T-cell (primary cell): ENCODE data around the gene TTC9B. TPM values are rescaled to one million over a fixed set of nuclear protein-coding genes. Genes with fewer than 3 reads are reported as not detected.

Source experiments
- ATAC-seq, 4 experiments: fragments of 200-7000 bp in 3 of 4; fragments of 150-1000 bp in 1 of 4; cut with Tn5 transposase; replicated peaks in 1 of 4; 1 replicate in 3 of 4; 2 replicates in 1 of 4; pipeline ENCODE4 v1.10.0; 2021; ENCODE audit warnings: moderate library complexity in 3 of 4, mild to moderate bottlenecking in 2 of 4, moderate number of reproducible peaks in 1 of 4
- CTCF ChIA-PET, 2 donors: fragments of 300-600 bp; sonication (Branson Sonifier 250); formaldehyde crosslinking; loops; one replicate each; lab custom pipeline; 2022; ENCODE audit warnings: antibody characterized with exemption in 2 of 2; lab: Charles Lee
- POLR2A ChIA-PET, 2 donors: fragments of 300-600 bp; sonication (Branson Sonifier 250); formaldehyde crosslinking; loops; one replicate each; lab custom pipeline; 2022; ENCODE audit warnings: antibody characterized with exemption in 2 of 2; lab: Charles Lee
- DNase-seq, 35 experiments: peaks; one replicate each; pipeline versions ENCODE4 v3.0.0 to v3.0.0-alpha.2; 2013 to 2023
- H3K27ac ChIP-seq: one replicate; pipeline ENCODE4 v1.5.1; 2013; ENCODE audit warnings: low read length
- H3K27me3 ChIP-seq, 2 experiments: replicated peaks in 1 of 2; 1 replicate in 1 of 2; 2 replicates in 1 of 2; pipeline versions ENCODE4 v1.6.1 to v1.7.0; 2013; ENCODE audit warnings: low read length in 1 of 2, mixed read lengths in 1 of 2; ENCODE audit not compliant: control insufficient read depth in 2 of 2, insufficient read depth in 2 of 2; ENCODE audit errors: extremely low read depth in 1 of 2
- H3K36me3 ChIP-seq, 2 donors: 1 replicate in 1 of 2; 2 replicates in 1 of 2; pipeline versions ENCODE4 v1.6.1 to v1.7.0; 2013; ENCODE audit warnings: low read length in 1 of 2; ENCODE audit not compliant: control insufficient read depth in 2 of 2, insufficient read depth in 1 of 2; ENCODE audit errors: extremely low read depth in 1 of 2
- H3K4me1 ChIP-seq, 2 experiments: 1 replicate in 1 of 2; 2 replicates in 1 of 2; pipeline versions ENCODE4 v1.6.1 to v1.7.0; 2013; ENCODE audit warnings: low read length in 2 of 2, mixed read lengths in 1 of 2; ENCODE audit not compliant: insufficient read depth in 2 of 2, control insufficient read depth in 1 of 2; ENCODE audit errors: extremely low read depth in 1 of 2
- H3K4me3 ChIP-seq, 2 donors: 1 replicate in 1 of 2; 2 replicates in 1 of 2; pipeline versions ENCODE4 v1.5.1 to v1.7.0; 2013; ENCODE audit warnings: mild to moderate bottlenecking in 2 of 2, low read length in 1 of 2, moderate library complexity in 1 of 2; ENCODE audit not compliant: control insufficient read depth in 1 of 2; ENCODE audit errors: extremely low read depth in 1 of 2
- H3K9me3 ChIP-seq: 2 replicates; pipeline ENCODE4 v1.7.0; 2013
- H3K27ac Mint-ChIP-seq, 2 donors: one replicate each; pipeline ENCODE4 v1.8.0; 2020 to 2021; ENCODE audit warnings: mild to moderate bottlenecking in 2 of 2, mixed read lengths in 2 of 2
- H3K27me3 Mint-ChIP-seq, 2 donors: one replicate each; pipeline ENCODE4 v1.8.0; 2021 to 2022; ENCODE audit warnings: mixed read lengths in 2 of 2
- H3K36me3 Mint-ChIP-seq: one replicate; pipeline ENCODE4 v1.8.0; 2021; ENCODE audit warnings: mixed read lengths
- H3K4me1 Mint-ChIP-seq, 3 donors: one replicate each; pipeline ENCODE4 v1.8.0; 2020 to 2022; ENCODE audit warnings: mixed read lengths in 3 of 3, mild to moderate bottlenecking in 1 of 3
- H3K4me3 Mint-ChIP-seq, 3 donors: one replicate each; pipeline ENCODE4 v1.8.0; 2020 to 2022; ENCODE audit warnings: mild to moderate bottlenecking in 3 of 3, mixed read lengths in 3 of 3, moderate library complexity in 3 of 3
- H3K9me3 Mint-ChIP-seq, 3 donors: one replicate each; pipeline ENCODE4 v1.8.0; 2020 to 2022; ENCODE audit warnings: mixed read lengths in 3 of 3
- WGBS: methylation state at CpG from one replicate; pipeline ENCODE4 v1.1.5; 2013; ENCODE audit warnings: missing lambda C conversion rate; ENCODE audit not compliant: insufficient coverage; 5-methylcytosine and 5-hydroxymethylcytosine counted together
- total RNA-seq, 35 experiments: library from RNA in 6 of 35; stranded (reverse) in 6 of 35; fragments of 120-200 nt in 1 of 35; gene quantifications; one replicate each; pipeline versions ENCODE4 v1.2.1 to v1.2.4 and lab custom pipeline; 2013 to 2026

Gene TTC9B
- total RNA-seq, 5 donors from 2014 or later (not counting 1 experiment from before 2014, with no cell fraction given), result not detected

- H3K27me3 Mint-ChIP-seq, result no peaks in the 10 kb centered on the region
- WGBS, result under 1% methylated on average over 99 of the region's 116 CpGs
- ChIA-PET CTCF (interaction anchor here in 1 of 2 donors (0.6 kb wide), 1 partner anchor 1188 kb away, joined by 7 read pairs; no protein-coding TSS in a partner anchor), POLR2A (interaction anchor here (0.6 to 0.7 kb wide), 2 partner anchors 20 to 95 kb away, joined by 3 to 5 read pairs; no protein-coding TSS in a partner anchor)
- H3K36me3 Mint-ChIP-seq, result no peaks in the 10 kb centered on the region
- peak within 1 kb of the TSS; percentile 88 for H3K27ac ChIP-seq
- peak within 1 kb of the TSS; percentile 81 to 91 (median 84) for H3K4me3 Mint-ChIP-seq
- no peaks in the 10 kb centered on the region for H3K27me3 ChIP-seq
- H3K4me3 ChIP-seq, result peak within 1 kb of the TSS; percentile 90 to 97
- no peaks in the 10 kb centered on the region for H3K9me3 Mint-ChIP-seq
- ATAC-seq (peak; percentile 90 to 94 (median 92)), DNase-seq (peak; percentile 44 to 82 (median 65))
- peaks cover 31 to 36% (median 31%) of the 10 kb centered on the region in 3 donors for H3K4me1 Mint-ChIP-seq
- H3K36me3 ChIP-seq, result no peaks in the 10 kb centered on the region
- H3K9me3 ChIP-seq, result no peaks in the 10 kb centered on the region
- peak within 1 kb of the TSS; percentile 86 to 89 for H3K27ac Mint-ChIP-seq
- peaks cover 5 to 22% of the 10 kb centered on the region in 2 experiments for H3K4me1 ChIP-seq
Observed at GRCh38 chr19:40190891-40191835, 27.0 kb downstream of the TTC9B start, which contains the start of gene MAP3K10. Gene MAP3K10 (plus strand): TSS chr19:40191426. CDS start chr19:40192032, 606 bp downstream.

GRCh38 chr19:40184273-40184672 lies 33.9 kb downstream of the TTC9B start:
- POLR2A ChIA-PET, result no interaction called here
- CTCF ChIA-PET, result no interaction called here
- no peak overlapping the region for H3K4me3 Mint-ChIP-seq

GRCh38 chr19:40178756-40179155 lies 39.4 kb downstream of the TTC9B start:
- ATAC-seq (no peak), DNase-seq (no peak)
- H3K9me3 Mint-ChIP-seq, result no peaks in the 10 kb centered on the region
- peaks cover 0 to 16% of the 10 kb centered on the region in 2 donors for H3K27me3 Mint-ChIP-seq
- no peaks in the 10 kb centered on the region for H3K4me1 Mint-ChIP-seq
- Histone ChIP-seq H3K27ac (no peak overlapping the region), H3K9me3 (no peaks in the 10 kb centered on the region), H3K36me3 (no peaks in the 10 kb centered on the region), H3K27me3 (peaks cover 2 to 10% of the 10 kb centered on the region in 2 experiments), H3K4me1 (no peaks in the 10 kb centered on the region), H3K4me3 (no peak overlapping the region)
- H3K27ac Mint-ChIP-seq, result no peak overlapping the region
- ChIA-PET POLR2A (no interaction called here), CTCF (interaction anchor here in 1 of 2 donors (0.6 to 0.7 kb wide), 2 partner anchors 39 to 45 kb away, joined by 3 to 5 read pairs; no protein-coding TSS in a partner anchor)
- 95% methylated on average over 3 of the region's 4 CpGs for WGBS
- no peaks in the 10 kb centered on the region for H3K36me3 Mint-ChIP-seq
- H3K4me3 Mint-ChIP-seq, result no peak overlapping the region

More at GRCh38 chr19:40184273-40184672, 33.9 kb downstream of the TTC9B start:
- DNase-seq (no peak), ATAC-seq (no peak)
- no peaks in the 10 kb centered on the region for H3K9me3 ChIP-seq
- no peaks in the 10 kb centered on the region for H3K4me1 ChIP-seq
- peaks cover 2 to 9% of the 10 kb centered on the region in 2 experiments for H3K27me3 ChIP-seq
- no peak overlapping the region for H3K27ac Mint-ChIP-seq
- H3K36me3 Mint-ChIP-seq, result no peaks in the 10 kb centered on the region
- H3K27me3 Mint-ChIP-seq, result peaks cover 0 to 10% of the 10 kb centered on the region in 2 donors
- no peaks in the 10 kb centered on the region for H3K36me3 ChIP-seq
- no CpG with 5 or more reads among the region's 1 CpG for WGBS
- no peaks in the 10 kb centered on the region for H3K9me3 Mint-ChIP-seq
- H3K4me1 Mint-ChIP-seq, result no peaks in the 10 kb centered on the region
- no peak overlapping the region for H3K4me3 ChIP-seq
- H3K27ac ChIP-seq, result no peak overlapping the region

- H3K9me3 Mint-ChIP-seq, result no peaks in the 10 kb centered on the region
Observed at GRCh38 chr19:40177286-40178070, 40.7 kb downstream of the TTC9B start.

GRCh38 chr19:40175820-40176219 lies 42.4 kb downstream of the TTC9B start:
- Histone ChIP-seq H3K27ac (no peak overlapping the region), H3K9me3 (no peaks in the 10 kb centered on the region), H3K4me3 (no peak overlapping the region), H3K4me1 (no peaks in the 10 kb centered on the region), H3K27me3 (peaks cover 2 to 9% of the 10 kb centered on the region in 2 experiments), H3K36me3 (no peaks in the 10 kb centered on the region)
- Mint-ChIP-seq H3K36me3 (no peaks in the 10 kb centered on the region), H3K4me3 (no peak overlapping the region), H3K27ac (no peak overlapping the region), H3K9me3 (no peaks in the 10 kb centered on the region), H3K4me1 (no peaks in the 10 kb centered on the region), H3K27me3 (peaks cover 0 to 16% of the 10 kb centered on the region in 2 donors)
- ChIA-PET CTCF (no interaction called here), POLR2A (no interaction called here)
- ATAC-seq, result no peak
- 100% methylated on average over 1 of the region's 5 CpGs for WGBS
- DNase-seq, result no peak

More at GRCh38 chr19:40177286-40178070, 40.7 kb downstream of the TTC9B start:
- 94% methylated on average over 3 of the region's 5 CpGs for WGBS
- Mint-ChIP-seq H3K27ac (no peak overlapping the region), H3K4me3 (no peak overlapping the region), H3K36me3 (no peaks in the 10 kb centered on the region), H3K27me3 (peaks cover 0 to 16% of the 10 kb centered on the region in 2 donors), H3K4me1 (no peaks in the 10 kb centered on the region)
- H3K27ac ChIP-seq, result no peak overlapping the region
- no peak for ATAC-seq
- DNase-seq, result no peak
- POLR2A ChIA-PET, result no interaction called here
- H3K27me3 ChIP-seq, result peaks cover 2 to 10% of the 10 kb centered on the region in 2 experiments
- H3K4me1 ChIP-seq, result no peaks in the 10 kb centered on the region
- H3K36me3 ChIP-seq, result no peaks in the 10 kb centered on the region
- H3K4me3 ChIP-seq, result no peak overlapping the region
- CTCF ChIA-PET, result no interaction called here
- H3K9me3 ChIP-seq, result no peaks in the 10 kb centered on the region

- POLR2A ChIA-PET, result no interaction called here
- no peaks in the 10 kb centered on the region for H3K27me3 ChIP-seq
Observed at GRCh38 chr19:40174092-40174491, 44.1 kb downstream of the TTC9B start.

More at GRCh38 chr19:40174092-40174491, 44.1 kb downstream of the TTC9B start:
- Histone ChIP-seq H3K36me3 (no peaks in the 10 kb centered on the region), H3K9me3 (no peaks in the 10 kb centered on the region), H3K4me3 (no peak overlapping the region), H3K4me1 (no peaks in the 10 kb centered on the region), H3K27ac (no peak overlapping the region)
- ATAC-seq, result no peak
- Mint-ChIP-seq H3K4me3 (no peak overlapping the region), H3K9me3 (no peaks in the 10 kb centered on the region), H3K4me1 (no peaks in the 10 kb centered on the region), H3K27me3 (peaks cover 0 to 6% of the 10 kb centered on the region in 2 donors), H3K36me3 (no peaks in the 10 kb centered on the region), H3K27ac (no peak overlapping the region)
- DNase-seq, result no peak
- CTCF ChIA-PET, result no interaction called here
- no CpG with 5 or more reads among the region's 4 CpGs for WGBS
